Glomerular endothelial cell (primary cell): Measurements from ENCODE around the gene TTC13. TPM values are rescaled to one million over a fixed set of nuclear protein-coding genes. Genes with fewer than 3 reads are reported as not detected.

Source experiments
- DNase-seq: peaks from one replicate; pipeline ENCODE4 v3.0.0-alpha.2; 2011; ENCODE audit warnings: low read depth, low spot score; ENCODE audit errors: extremely low read depth
- total RNA-seq: library from RNA; depleted of rRNA; stranded (reverse); fragments of >200 nt; gene quantifications from 2 replicates; pipeline ENCODE4 v1.2.3, GENCODE V29; 2015

The TTC13 gene
- total RNA-seq, 1 donor from 2014 or later: 19.7 TPM

DNA sequence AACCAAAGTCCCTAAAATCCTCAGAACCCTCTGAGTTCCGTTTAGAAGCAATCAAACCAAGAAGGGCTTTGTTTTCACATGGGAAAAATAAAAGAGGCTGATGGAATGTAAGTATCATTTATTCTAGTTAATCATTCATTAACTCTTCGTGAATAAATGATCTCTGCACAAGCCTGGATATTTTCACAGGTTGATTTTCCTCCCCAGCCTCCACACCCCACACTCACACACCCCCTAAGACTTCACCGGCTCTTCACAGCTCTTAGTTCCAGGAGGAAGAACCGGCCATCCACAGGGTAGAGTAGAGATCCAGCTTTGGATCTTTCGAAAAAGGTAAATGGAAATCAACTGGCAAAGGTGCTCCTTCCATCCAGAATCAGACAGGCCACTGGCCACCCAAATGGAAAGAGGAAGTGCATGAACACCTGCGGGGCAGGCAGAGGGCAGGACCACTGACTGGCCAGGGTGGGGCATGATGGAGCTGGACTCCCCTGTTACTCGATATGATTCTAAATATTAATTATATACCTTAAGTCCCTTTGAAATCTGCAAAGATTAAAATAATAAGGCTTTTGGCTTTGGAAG is 120.3 kb downstream of the TTC13 start:
- no peak for DNase-seq

DNA sequence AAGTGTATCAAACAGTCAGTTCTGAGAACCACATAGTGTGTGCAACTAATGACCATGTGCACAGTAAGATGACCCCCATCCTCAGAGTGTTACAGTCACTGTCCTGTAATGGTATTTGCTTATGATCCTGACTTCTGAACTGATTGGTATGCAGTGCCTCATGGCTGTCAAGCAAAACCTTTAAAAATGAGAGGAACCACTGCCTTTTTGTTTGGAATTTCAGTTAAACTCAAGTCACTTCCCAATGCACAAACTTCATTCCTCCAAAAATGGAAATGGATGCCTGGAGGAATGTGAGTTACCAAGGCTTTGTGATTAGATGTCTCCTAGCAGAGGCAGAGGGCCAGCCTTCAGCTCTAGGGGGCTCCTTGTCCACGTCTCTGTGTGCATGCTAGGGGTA is 120.8 kb downstream of the TTC13 start:
- no peak for DNase-seq

DNA sequence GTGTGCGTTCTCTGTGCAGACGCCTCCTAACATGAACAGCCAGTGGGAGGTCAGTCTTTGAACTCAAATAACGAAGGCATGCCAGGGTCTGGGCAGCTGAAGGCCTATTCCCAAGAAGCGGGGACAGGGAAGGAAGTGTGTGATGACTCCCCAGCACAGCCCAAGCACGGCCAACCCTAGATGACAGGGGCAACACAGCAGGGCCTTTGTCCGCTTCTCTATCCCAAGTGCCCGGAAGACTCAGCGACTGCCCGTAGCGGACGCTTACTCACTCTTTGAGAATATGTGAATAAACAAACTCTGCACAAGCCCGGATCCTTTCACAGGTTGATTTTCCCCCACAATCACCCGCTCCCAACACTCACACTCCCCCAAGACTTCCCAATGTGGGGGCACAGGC is 121.6 kb downstream of the TTC13 start:
- no peak for DNase-seq

Other genes starting within 250 kb of the TTC13 start
- gene CAPN9, start 231.5 kb downstream of the TTC13 start, total RNA-seq: not detected in 2 replicates
- 34.1 and 83.2 TPM in 2 replicates for gene C1orf198, start 110.3 kb downstream of the TTC13 start, total RNA-seq
- 17.9 and 23.2 TPM in 2 replicates for gene ARV1, start 233 bp upstream of the TTC13 start, total RNA-seq
- gene FAM89A, start 61.4 kb upstream of the TTC13 start, total RNA-seq: 37.6 and 86.2 TPM in 2 replicates
- 0.29 and 0.58 TPM in 2 replicates for gene TRIM67, start 183.2 kb upstream of the TTC13 start, total RNA-seq